BJ (cell line): Measurements from ENCODE around the gene GRM7. TPM values are rescaled to one million over a fixed set of nuclear protein-coding genes. Genes with fewer than 3 reads are reported as not detected.

Experiments used
- CTCF ChIA-PET: fragments of 350-600 bp; formaldehyde crosslinking; extraction: SDS; loops from one replicate; lab custom pipeline; 2021; ENCODE audit warnings: antibody characterized with exemption, inconsistent platforms; lab: Yijun Ruan, JAX
- POLR2A ChIA-PET: fragments of 300-600 bp; sonication (Branson Sonifier 250); formaldehyde crosslinking; extraction: SDS; loops from one replicate; lab custom pipeline; 2021; ENCODE audit warnings: antibody characterized with exemption; lab: Charles Lee
- DNase-seq: peaks from one replicate; pipeline ENCODE4 v3.0.0-alpha.2; 2011; ENCODE audit warnings: low read depth
- H3K27me3 ChIP-seq: 2 replicates; pipeline ENCODE4 v1.6.0; 2011; ENCODE audit warnings: low read length; ENCODE audit not compliant: control insufficient read depth, insufficient read depth
- H3K36me3 ChIP-seq: 2 replicates; pipeline ENCODE4 v1.5.1; 2011; ENCODE audit warnings: low read length; ENCODE audit not compliant: control insufficient read depth, insufficient read depth
- H3K4me3 ChIP-seq: 2 replicates; pipeline ENCODE4 v1.5.1; 2011; ENCODE audit warnings: low read depth, mild to moderate bottlenecking, control low read depth, low read length
- CTCF ChIP-seq: IDR thresholded peaks from 2 replicates; pipeline ENCODE4 v1.5.1; 2011; ENCODE audit warnings: low read depth, mild to moderate bottlenecking, control low read depth, inconsistent platforms, low read length, moderate library complexity; ENCODE audit not compliant: insufficient read depth
- polyA plus RNA-seq: library from polyadenylated mRNA; depleted of rRNA; stranded (reverse); fragments of >200 nt; gene quantifications from 2 replicates; pipeline ENCODE4 v1.2.3, GENCODE V29; 2011

The GRM7 gene
- polyA plus RNA-seq, 1 experiment, result not detected

- POLR2A ChIA-PET, result no interaction called here
- H3K4me3 ChIP-seq, result no peak overlapping the region
- CTCF ChIA-PET, result no interaction called here
Observed at GRCh38 chr3:7621651-7622050, 760.7 kb downstream of the GRM7 start.

GRCh38 chr3:7625021-7625420 lies 764.1 kb downstream of the GRM7 start:
- ChIA-PET CTCF (no interaction called here), POLR2A (no interaction called here)
- no peak for DNase-seq
- Histone ChIP-seq H3K36me3 (no peaks in the 10 kb centered on the region), H3K27me3 (no peaks in the 10 kb centered on the region), H3K4me3 (no peak overlapping the region)
- TF ChIP-seq CTCF, result no peak

More at GRCh38 chr3:7621651-7622050, 760.7 kb downstream of the GRM7 start:
- TF ChIP-seq CTCF, result no peak
- DNase-seq, result no peak
- Histone ChIP-seq H3K36me3 (no peaks in the 10 kb centered on the region), H3K27me3 (no peaks in the 10 kb centered on the region)

- no peaks in the 10 kb centered on the region for H3K27me3 ChIP-seq
- POLR2A ChIA-PET, result no interaction called here
- CTCF ChIA-PET, result no interaction called here
- no peak for TF ChIP-seq CTCF
- no peaks in the 10 kb centered on the region for H3K36me3 ChIP-seq
- H3K4me3 ChIP-seq, result no peak overlapping the region
- DNase-seq, result no peak
Observed at GRCh38 chr3:7630351-7630911, 769.5 kb downstream of the GRM7 start.

- no peaks in the 10 kb centered on the region for H3K27me3 ChIP-seq
- no peaks in the 10 kb centered on the region for H3K36me3 ChIP-seq
- no peak for DNase-seq
- no peak for TF ChIP-seq CTCF
- ChIA-PET CTCF (no interaction called here), POLR2A (no interaction called here)
- H3K4me3 ChIP-seq, result no peak overlapping the region
Observed at GRCh38 chr3:7630925-7631324, 770.0 kb downstream of the GRM7 start.

- no peak for TF ChIP-seq CTCF
- no peaks in the 10 kb centered on the region for H3K27me3 ChIP-seq
- no peak for DNase-seq
- H3K36me3 ChIP-seq, result no peaks in the 10 kb centered on the region
- POLR2A ChIA-PET, result no interaction called here
- no peak overlapping the region for H3K4me3 ChIP-seq
- CTCF ChIA-PET, result no interaction called here
Observed at GRCh38 chr3:7632305-7632704, 771.4 kb downstream of the GRM7 start.
